CD4-positive, alpha-beta T cell treated with Interleukin-17A for 4 hours (primary cell): ENCODE measurements around the gene KRTAP10-5.
"Not testable (repeated sequence)": the region's sequence is repeated elsewhere in the genome, so short reads cannot be mapped to it uniquely, and the experiment has no call there.

Experiments
- DNase-seq: peaks from one replicate; pipeline ENCODE4 v3.0.0-alpha.2; 2020; ENCODE audit warnings: mixed read lengths

Gene KRTAP10-5

DNA sequence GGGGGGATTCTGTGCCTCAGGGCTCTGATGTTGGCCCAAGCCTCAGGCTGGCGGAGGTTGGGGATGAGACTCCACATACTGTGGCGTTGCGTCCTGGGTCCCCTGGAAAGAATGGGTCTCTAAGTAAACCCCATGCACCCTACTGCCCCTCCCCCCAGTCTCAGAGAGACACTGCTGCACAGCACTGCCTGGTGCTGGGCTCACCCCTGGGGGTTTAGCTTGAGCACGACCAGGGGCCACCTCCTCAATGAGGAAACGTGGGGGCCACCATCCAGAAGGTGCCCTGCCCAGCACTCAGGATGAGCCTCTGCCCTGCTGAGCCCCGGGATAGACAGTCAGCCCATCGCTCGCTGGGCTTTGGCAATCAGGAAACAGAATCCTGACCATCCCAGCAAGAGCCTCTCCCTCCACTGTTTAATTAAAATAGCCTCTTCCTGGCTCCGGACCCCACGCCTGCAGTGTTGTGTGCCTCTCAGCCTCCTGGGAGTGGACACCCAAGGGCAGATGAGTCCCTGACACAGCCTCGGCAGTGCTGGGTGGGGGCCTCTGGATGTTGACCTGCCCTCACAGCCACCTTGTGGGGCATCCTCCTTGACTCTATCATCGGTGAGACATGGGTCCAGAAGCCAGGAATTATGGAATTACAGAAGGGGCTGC lies 10.4 kb downstream of the KRTAP10-5 start:
- DNase-seq = no peak

DNA sequence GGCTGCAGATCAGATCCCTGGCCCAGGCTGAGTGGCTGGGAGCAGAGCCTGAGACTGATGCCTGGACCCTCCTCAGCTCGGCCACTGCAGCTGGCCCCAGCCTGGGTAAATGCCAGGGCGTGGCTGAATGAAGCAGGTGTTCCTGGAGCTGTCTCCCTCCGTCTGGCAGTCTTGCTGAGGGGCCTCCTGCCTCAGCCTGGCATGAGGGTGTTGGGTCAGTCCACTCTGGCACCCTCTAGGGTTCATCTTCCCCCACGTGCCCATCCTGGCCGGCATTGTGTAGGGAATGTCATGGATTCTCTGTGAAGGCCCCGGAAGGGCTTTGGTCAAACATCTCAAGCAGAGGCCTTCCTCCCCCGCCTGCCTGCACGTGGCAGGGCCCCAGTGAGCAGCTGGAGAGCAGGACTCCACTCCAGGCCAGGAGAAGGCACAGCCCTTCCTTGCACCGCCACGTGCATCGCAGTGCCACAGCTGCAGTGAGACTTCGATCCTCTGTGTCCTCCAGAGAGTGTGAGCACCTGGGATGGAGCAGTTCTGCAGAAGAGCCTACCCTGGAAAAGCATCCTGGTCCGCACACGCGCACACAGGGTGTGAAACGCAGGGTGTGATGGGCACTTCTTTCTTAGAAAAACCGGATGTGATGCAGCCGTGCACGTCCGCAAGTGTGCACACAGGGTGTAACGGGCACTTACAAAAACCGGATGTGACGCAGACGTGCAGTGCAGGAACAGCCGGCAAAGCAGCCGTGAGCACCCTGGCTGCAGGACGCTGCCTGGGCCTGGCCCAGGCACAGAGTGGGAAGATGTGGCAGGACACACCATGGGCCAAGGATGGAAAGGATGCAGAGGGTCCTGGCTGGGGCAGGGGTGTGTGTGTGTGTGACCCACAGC lies 11.5 kb downstream of the KRTAP10-5 start:
- no peak for DNase-seq

DNA sequence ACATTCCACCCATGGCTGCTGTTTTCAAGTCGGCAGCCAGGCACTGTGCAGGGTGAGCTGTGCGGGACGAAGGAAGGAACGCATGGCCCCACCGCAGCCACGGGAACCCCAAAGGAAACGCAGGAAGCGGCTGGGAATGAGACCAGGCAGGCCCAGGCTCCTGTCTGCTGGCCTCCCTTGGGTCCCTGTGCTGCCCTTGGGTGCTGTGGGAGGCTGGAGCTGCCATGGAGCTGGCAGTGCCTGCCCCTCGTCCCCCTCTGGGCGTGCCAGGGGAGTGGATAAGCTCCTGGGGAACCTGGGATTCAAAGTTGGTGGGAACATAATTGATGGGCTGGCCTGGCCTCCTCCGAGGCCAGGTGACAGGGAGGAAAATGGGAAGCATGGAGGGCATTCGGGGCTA lies 12.1 kb downstream of the KRTAP10-5 start:
- DNase-seq = no peak

DNA sequence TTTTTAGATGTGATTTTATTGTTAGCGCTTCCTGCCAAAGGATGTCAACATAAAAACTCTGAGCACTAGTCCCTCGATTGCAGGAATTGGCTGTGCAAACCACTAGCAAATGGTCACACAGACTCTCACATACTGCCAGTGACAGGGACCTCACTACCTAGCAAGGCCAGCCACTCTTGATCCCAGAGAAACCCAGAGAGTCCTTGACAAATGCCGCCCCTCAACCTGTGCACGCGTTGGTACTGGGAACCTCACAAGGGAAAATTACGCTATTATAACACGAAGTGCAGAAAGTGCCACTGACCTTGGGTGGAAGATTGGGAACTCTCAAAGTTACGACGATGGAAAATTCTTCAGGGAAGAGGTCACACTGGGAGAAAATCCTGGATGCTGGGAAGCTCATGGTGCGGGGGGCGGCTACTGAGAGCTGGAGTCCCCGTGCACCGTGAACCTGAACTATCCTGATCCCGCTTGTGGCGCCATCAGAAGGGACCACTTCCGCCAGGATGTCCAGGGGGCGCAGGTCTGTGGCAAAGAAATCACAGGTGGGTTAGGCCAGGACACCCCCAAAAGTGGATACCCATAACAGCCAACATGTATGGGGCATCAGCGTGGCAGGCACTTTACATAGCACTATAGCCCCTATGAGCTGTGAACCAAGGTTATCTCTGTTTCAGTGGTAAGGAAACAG lies 12.8 kb downstream of the KRTAP10-5 start:
- no peak for DNase-seq

DNA sequence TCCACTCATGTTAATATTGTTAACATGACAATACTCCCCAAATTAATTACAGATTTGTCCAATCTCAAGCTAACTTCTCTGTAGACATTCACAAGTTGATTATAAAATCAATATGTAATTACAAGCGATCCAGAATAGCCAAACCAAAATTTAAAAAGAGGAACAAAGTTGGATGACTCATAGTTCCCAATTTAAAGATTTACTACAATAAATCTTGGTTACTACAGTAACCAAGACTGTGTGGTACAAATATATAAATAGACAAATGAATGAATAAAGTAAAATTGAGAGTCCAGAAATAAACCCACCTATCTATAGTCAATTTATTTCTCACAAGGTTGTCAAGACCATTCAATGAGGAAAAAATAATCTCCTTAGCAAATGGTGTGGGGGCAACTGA lies 14.0 kb downstream of the KRTAP10-5 start:
- no peak for DNase-seq

DNA sequence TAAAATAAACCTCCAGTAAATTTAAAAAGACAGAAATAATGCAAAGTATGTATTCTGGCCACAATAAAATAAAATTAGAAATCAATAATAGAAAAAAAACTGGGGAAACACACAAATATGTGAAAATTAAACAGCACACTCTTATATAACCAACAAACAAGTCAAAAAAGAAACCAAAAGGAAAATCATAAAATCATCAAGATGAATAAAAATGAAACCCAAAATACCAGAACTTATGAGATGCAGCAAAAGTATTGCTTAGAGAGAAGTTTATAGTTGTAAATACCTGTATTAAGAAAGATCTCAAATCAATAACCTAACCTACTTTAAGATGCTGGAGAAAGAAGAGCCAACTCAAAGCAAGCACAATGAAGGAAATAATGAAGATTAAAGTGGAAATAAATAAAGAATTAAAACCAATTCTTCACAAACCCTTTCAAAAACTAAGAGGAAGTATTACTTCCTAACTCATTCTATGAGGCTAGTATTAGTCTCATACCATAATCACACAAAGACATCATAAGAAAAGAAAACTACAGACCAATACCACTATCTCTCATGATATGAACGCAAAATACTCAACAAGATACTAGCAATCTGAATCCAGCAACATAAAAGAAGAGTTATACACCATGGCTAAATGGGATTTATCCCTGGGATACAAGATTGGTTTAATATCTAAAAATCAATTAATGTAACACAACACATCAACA lies 15.4 kb downstream of the KRTAP10-5 start:
- no peak for DNase-seq

DNA sequence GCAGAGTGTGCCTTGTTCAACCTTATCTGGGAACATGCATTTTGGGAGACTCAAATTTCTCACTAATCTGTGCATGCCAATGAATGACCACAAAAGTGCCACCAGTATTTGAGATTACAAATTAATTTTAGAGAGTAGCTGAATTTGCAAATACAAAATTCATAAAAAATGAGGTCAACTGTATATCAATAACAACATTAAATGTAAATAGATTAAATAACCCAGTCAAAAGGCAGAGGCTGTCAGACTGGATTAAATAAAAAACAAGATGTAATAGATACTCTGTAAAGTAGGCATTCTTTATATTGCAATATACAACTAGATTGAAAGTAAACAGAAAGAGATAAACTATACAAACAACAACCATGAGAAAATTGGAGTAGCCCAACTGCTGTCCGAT lies 16.3 kb downstream of the KRTAP10-5 start:
- DNase-seq = no peak

DNA sequence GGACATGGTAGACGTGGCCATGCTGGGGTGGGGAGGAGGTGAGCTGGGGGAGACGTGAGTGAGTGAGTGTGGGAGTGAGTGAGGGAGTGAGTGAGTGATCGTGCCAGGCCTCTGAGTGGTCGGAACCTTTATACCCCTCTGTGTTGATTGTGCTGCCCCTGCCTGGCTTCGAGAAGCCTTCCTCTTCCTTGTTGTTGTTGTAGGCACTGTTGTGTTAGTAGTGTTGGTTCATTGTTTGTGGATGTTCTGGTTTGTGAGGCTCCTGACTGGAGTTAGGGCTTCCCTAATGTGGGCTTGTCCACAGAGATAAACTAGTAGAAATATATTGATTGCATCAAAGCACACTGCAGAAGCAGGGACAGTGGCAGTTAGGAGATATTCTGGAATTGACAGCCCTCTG lies 21.7 kb downstream of the KRTAP10-5 start, which contains the start of gene KRTAP10-3:
Gene KRTAP10-3 (minus strand): TSS at position 101 of the 400 bp plus-strand sequence. CDS start 80 bp downstream, at position 21.
- no peak for DNase-seq

DNA sequence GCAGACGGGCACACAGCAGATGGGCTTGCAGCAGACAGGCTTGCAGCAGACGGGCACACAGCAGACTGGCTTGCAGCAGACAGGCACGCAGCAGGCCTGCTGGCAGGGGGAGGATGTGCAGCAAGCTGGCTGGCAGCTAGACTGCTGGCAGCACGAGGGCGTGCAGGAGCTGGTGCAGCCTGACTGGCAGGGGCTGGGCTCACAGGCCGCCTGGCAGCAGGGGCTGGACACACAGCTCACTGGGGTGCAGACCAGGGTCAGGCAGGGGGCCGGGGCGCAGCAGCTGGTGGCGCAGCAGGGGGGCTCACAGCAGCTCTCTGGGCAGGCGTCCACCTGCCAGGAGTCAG lies 22.1 kb downstream of the KRTAP10-5 start:
- DNase-seq = not testable (repeated sequence)

DNA sequence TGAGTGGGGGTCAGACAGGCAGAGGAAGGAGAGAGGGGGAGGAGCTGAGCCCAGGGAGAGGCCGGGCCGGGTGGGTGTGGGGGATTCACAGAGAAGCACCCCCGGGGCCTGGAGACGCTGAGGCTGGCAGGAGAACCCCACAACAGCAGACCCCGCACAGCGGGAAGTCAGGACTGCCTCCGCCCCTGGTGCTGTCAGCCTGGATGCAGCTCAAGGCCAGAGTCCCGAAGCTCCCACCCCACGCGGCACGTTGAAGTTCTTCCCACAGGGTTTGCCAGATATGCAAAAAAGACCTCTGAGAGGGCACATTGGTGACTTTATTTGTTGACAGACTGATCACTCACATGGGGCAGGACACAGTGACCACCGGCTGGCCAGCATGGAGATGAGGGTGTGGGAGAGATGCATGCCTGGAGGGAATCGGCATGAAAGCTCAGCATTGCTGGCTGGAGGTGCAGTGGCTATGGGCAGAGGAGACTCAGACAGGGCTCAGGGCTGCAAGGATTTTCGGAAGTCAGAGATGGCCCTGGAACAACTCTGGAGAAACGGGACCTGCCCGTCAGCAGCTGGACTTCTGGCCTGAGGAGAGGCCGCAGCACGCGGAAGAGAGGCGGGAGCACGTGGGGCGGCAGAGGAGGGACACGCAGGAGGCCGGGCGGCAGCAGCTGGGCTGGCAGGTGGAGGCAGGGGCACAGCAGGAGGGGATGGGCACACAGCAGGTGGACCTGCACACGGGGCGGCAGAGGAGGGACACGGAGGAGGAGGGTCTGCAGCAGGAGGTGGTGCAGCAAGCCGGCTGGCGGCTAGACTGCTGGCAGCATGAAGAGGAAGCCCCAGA lies 22.7 kb downstream of the KRTAP10-5 start:
- no peak for DNase-seq

DNA sequence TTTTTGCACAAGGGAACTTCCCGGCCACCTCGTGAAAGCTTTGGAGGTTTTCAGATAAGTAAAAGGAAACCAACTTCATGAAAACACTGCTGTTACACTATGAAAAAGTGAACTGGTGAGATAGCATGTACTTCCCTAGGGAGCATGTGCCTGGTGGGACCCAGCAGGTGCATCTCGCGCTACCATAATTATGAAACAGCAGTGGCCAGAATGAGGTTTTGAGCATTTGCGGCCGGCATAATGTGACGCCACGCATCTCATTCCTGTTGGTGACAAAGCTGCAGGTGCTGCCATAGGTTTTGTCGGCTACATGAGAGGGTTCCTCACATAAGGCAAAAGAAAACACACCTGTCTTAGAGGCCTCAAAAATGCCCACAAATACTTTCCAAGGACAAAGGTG lies 23.5 kb downstream of the KRTAP10-5 start:
- no peak for DNase-seq

DNA sequence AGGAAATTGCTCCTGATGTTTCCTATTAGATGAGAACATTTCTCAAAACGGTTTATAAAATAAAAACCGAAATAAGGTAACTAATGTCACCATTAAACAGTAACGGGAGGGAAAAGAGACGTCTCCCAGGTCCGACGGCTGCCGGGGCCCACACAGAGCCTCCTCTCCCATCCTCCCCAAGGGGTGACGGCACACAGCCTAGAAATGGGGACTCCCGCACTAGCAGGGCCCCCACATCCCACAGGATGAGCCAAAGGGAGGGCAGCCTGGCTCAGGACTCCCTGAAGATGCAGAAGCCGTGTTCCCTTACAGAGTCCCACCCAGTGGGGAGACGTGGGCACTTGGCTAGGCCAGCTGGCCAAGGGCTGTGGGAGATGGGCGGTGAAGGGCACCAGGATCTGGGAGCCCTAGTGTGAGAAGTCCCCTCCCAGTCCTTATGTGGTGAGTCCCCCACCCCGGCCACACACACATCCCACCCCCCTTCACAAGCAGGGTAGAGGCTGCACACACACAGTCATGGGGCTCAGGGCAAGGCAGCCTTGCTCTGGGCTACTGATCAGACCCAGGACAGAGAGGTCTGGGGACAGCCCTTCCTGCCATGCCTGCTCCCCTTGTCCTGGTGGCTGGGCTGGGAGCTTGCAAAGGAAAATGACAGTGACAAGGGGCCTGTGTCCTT lies 25.1 kb downstream of the KRTAP10-5 start:
- DNase-seq = no peak

DNA sequence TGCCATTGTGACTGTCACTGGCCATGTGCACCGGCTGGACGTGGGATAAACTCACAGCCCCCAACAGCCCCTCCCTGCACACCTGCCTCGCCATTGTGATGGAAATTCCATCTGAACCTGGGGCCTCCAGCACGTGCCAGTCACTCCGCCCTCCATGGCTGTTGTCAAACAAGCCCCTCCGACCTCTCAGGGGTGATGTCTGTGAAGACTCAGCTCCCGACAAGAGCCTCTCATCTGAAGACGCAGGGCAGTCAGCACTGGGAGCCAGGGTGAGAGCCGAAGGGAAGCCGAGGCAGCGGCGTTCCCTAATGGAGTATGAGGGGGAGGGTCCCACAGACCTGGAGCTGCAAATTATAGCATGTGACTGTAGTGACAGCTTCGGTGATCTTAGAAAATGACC lies 27.7 kb downstream of the KRTAP10-5 start:
- no peak for DNase-seq

DNA sequence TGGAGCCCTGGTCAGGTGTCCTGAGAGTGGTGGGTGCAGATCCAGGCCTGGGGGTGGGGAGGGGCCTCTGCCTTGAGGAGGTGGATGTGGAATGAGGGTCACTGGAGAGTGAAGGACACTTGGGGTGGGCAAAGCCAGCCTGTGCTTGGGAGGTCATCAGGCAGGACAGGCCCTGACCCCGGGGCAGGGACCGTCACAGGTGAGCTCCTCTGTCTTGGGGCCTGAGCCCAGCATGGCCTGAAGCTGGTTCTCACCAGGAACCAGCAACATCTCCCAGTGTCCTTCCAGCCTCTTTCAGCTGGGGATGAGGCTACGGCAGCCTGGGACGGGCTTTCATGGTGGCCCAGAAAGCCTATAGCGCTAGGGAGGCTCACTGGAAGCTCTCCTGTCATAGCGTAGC lies 28.3 kb downstream of the KRTAP10-5 start:
- no peak for DNase-seq

DNA sequence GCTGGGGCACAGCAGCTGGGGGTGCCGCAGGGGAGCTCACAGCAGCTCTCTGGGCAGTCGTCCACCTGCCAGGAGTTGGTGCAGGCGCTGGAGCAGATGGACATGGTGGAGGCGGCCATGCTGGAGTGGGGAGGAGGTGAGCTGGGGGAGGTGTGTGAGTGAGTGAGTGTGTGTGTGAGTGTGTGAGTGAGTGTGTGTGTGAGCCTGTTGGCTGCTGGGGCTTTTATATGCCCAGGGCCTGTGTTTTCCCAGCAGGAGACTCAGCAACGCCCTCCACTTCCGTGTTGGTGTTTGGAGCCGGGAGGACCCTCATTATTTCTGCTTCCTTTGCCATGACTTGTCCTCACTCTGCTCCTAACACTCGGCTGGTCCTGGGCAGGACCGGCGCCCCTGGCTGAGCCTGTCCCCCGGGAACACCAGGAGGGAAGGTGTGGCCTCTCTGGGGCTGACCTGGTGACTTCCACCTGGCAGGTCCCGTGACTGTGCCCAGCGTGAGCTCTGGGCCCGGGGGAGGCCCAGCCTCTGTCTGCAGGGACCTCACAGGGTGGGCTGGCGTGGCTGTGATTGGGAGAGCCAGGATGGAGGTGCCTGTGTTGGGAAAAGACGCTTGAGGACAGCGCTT lies 29.0 kb downstream of the KRTAP10-5 start, which contains the start of gene KRTAP10-2:
Gene KRTAP10-2 (minus strand): TSS at position 166 of the 622 bp plus-strand sequence. CDS start 47 bp downstream, at position 119.
- no peak for DNase-seq

DNA sequence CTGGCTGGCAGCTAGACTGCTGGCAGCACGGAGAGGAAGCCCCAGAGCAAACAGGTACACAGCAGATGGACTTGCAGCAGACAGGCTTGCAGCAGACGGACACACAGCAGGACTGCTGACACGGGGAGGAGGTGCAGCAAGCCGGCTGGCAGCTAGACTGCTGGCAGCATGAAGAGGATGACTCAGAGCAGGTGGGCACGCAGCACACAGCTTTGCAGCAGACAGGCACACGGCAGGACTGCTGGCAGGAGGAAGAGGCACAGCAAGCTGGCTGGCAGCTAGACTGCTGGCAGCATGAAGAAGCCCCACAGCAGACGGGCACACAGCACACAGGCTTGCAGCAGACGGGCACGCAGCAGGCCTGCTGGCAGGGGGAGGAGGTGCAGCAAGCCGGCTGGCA lies 29.6 kb downstream of the KRTAP10-5 start:
- no peak for DNase-seq

DNA sequence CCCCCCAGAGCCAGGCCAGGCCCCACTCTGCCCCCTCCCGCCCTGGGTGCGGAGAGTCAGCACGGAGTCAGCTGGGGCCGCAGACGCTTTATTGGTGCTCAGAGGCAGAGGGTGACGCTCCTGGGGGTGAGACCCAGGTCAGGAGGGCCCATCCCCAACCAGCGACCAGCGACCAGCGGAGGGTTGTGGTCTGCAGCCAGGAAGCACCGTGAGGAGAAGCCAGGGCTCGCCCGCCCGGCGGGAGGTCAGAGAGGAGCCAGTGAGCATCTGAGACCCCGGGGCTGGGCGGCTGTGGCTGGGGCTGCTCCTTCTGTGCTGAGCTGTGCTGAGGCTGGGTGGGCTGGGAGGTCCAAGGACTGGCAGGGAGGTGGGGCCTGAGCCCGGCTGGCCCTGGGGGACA lies 30.1 kb downstream of the KRTAP10-5 start:
- not testable (repeated sequence) for DNase-seq

DNA sequence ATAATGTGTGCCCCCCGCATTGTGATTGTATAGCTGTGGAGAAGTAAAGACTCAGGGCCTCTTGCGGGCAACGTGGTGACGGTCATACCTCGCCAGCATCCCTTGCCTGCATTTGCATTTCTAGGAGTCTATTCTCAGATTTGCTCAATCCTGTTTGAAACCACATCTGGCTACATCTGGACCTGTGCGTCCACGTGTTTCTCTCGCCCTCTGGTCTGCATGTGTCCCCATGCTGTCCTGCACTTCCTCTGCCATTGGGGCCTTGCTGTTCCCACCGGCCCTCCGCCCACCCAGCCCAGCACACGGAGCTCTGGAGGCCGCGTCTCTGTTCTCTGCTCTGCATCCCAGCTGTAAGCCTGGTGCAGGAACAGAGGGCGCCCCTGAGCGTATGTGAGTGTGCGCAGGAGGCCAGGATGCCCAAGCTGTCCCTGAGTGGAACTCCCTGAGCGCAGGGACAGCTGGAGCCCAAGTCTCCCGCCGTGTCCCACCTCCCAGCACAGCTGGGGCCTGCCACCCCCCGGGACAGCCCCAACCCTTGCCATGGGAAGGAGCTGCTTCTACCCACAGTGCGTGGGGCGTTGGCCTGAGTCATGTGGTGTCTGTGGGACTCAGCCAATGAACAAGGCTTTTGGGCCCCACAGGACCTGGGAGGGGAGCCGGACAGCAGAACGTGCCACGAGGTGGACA lies 30.7 kb downstream of the KRTAP10-5 start:
- DNase-seq = no peak

DNA sequence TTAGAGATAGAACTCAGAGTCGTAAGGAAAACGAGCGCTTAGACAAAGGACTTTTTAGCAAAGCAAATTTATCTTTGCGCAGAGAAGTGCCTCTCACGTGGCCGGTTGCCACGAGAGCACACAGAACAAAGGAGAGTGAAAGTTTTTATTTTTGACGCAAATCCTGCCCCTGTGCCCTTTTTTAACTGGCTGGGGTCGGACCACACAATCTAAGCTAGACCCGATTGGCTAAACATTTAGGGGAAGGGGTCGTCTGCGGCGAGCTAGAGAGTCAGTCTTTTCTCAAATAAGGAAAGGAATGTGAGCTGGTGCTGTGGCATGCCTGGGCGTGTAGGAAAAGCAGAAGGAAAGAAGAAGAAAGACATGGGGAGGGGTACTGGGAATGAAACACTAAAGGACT lies 31.5 kb downstream of the KRTAP10-5 start:
- DNase-seq = no peak

DNA sequence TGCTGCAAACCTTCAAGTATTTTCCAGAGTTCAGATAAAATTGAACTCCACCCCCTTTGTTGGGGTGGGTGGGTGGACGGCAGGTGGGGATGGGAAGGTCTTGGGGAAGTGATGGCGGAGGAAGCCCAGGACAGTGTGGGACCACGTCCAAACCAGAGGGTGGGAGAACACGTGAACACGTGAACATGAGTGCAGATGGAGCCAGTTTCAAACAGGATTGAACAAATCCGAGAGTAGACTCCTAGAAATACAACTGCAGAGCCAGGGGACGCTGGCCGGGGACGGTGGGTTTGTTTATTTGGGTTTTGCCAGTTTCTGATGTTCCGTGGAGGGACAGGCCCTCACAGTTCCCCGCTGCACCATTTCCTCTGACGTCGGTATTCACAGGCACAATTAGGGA lies 32.0 kb downstream of the KRTAP10-5 start:
- DNase-seq = no peak
